Cardiac fibroblast (primary cell): ENCODE data around the gene ARHGEF6.
"Not testable (repeated sequence)": the region's sequence is repeated elsewhere in the genome, so short reads cannot be mapped to it uniquely, and the experiment has no call there.

ENCODE experiments used
- DNase-seq, 2 donors: peaks; one replicate each; pipeline versions ENCODE4 v3.0.0 to v3.0.0-alpha.2; 2010; ENCODE audit warnings: low read depth in 2 of 2
- H3K4me3 ChIP-seq, 2 donors: replicated peaks in 1 of 2; 1 replicate in 1 of 2; 2 replicates in 1 of 2; pipeline ENCODE4 v1.5.1; 2011; ENCODE audit warnings: low read depth in 2 of 2, low read length in 2 of 2, mild to moderate bottlenecking in 2 of 2, moderate library complexity in 1 of 2
- TF ChIP-seq, protein P1 (sequence below): IDR thresholded peaks from one replicate; pipeline ENCODE4 v1.5.1; 2011; ENCODE audit warnings: low read depth, mild to moderate bottlenecking, low read length, inconsistent platforms

The ARHGEF6 gene

DNA sequence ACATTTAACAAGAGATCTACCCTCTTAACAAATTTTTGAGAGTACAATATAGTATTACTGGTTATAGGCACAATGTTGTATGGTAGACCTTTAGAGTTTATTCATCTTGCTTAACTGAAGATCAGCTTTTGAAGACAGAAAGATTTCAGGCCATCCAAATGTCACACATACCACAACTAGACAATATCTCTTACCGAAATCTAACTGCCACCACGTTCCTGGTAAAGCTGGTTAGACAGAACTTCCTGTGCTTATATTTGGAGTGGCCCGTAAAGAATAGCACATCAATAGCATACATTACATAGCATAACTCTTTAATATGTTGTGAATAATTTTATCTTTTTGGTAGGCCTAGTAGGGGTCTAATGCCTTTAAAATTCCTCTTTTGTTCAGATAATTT is 29.8 kb upstream of the ARHGEF6 start:
- TF ChIP-seq, protein P1, sequence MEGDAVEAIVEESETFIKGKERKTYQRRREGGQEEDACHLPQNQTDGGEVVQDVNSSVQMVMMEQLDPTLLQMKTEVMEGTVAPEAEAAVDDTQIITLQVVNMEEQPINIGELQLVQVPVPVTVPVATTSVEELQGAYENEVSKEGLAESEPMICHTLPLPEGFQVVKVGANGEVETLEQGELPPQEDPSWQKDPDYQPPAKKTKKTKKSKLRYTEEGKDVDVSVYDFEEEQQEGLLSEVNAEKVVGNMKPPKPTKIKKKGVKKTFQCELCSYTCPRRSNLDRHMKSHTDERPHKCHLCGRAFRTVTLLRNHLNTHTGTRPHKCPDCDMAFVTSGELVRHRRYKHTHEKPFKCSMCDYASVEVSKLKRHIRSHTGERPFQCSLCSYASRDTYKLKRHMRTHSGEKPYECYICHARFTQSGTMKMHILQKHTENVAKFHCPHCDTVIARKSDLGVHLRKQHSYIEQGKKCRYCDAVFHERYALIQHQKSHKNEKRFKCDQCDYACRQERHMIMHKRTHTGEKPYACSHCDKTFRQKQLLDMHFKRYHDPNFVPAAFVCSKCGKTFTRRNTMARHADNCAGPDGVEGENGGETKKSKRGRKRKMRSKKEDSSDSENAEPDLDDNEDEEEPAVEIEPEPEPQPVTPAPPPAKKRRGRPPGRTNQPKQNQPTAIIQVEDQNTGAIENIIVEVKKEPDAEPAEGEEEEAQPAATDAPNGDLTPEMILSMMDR: no peak

GRCh38 chrX:136806891-136807410 is 26.2 kb upstream of the ARHGEF6 start:
- TF ChIP-seq, protein P1: no peak
- H3K4me3 ChIP-seq: no peak overlapping the region
- DNase-seq: no peak

More for the DNA sequence above, 29.8 kb upstream of the ARHGEF6 start:
- no peak overlapping the region for H3K4me3 ChIP-seq
- no peak for DNase-seq

DNA sequence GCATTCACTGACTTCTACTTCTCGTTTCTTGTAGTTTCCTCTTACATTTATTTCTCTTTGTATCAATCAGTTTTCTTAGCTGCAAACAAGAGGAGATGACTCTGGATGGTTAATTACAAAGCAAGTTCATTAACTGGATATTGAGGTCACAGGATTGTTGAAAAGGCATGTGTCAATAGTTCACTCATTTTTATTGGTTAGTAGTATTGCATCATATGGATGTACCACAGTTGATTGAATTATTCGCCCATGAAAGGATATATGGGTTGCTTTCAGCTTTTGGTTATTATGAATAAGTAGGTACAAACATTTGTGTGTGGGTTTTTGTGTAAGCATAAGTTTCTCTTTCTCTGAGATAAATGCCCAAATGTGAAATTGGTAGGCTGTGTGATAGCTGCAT is 21.8 kb upstream of the ARHGEF6 start:
- no peak overlapping the region for H3K4me3 ChIP-seq
- TF ChIP-seq, protein P1: no peak
- DNase-seq: no peak

- no peak for DNase-seq
- TF ChIP-seq, protein P1: no peak
- no peak overlapping the region for H3K4me3 ChIP-seq
Measured at GRCh38 chrX:136797787-136798186, 17.1 kb upstream of the ARHGEF6 start.

- not testable (repeated sequence) for DNase-seq, H3K4me3 ChIP-seq
Measured at GRCh38 chrX:136795132-136795531, 14.4 kb upstream of the ARHGEF6 start.

GRCh38 chrX:136794660-136795059 is 13.9 kb upstream of the ARHGEF6 start:
- DNase-seq, H3K4me3 ChIP-seq: not testable (repeated sequence)

DNA sequence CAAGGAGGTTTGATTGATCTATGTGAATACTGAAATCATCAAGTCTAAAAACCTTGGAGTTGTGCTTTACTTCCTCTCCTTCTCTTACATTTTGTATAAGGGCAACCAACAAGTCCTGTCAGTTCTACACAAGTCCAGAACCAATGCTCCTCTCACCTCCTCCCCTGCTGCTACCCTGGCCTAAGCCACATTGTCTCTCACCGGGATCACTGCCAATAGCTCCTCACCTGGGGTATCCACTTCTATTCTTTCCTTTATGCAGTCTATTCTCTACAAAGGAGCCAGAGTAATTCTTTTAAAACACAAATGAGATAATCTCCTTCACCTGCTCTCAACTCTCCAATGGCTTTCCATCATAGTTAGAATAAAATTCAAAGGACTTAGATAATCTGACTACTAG is 13.3 kb upstream of the ARHGEF6 start:
- no peak for DNase-seq
- TF ChIP-seq, protein P1: no peak
- no peak overlapping the region for H3K4me3 ChIP-seq

DNA sequence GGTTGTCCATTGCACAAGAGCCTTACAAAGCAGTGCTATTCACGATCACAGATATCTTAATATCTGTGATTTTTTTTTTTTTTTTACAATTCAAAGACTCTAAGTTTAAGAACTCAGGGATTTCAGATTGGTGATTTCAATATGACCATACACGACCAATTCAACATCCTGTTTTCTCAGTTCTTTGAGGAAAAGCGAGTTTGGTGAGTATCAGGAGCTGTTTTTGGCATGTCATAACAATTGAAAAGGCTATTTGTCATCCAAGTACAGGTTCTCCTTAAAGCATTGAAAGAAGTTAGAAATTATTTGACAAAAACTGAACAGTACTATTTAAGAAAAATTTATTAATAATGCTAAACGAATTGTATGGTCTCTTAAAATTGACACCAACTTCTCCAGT is 9.1 kb upstream of the ARHGEF6 start:
- DNase-seq: no peak
- no peak overlapping the region for H3K4me3 ChIP-seq
- TF ChIP-seq, protein P1: no peak
